GM13977 (cell line): ENCODE data around the gene HLTF.

Experiments used
- DNase-seq: peaks from one replicate; pipeline ENCODE4 v3.0.0; 2012; ENCODE audit warnings: low spot score
- in situ Hi-C: fragments of 300-500 bp; cut with MboI; formaldehyde crosslinking; loops from one replicate; pipeline ENCODE4 v1.12.0; 2022; ENCODE audit warnings: low sequenced_read_pairs, low pct_unique_long_range_greater_than_20kb, mixed read lengths, inconsistent platforms; ENCODE audit not compliant: unreplicated experiment
- TF ChIP-seq, protein P1 (sequence below): IDR thresholded peaks from 2 replicates; pipeline ENCODE4 v1.5.1; 2012; ENCODE audit warnings: mild to moderate bottlenecking, control low read depth; ENCODE audit not compliant: insufficient read depth; ENCODE audit errors: extremely low read depth, missing control alignments

Gene HLTF

GRCh38 chr3:149023951-149024350 lies 62.4 kb downstream of the HLTF start:
- in situ Hi-C loops, result no loop called here
- no peak for DNase-seq
- TF ChIP-seq, protein P1, sequence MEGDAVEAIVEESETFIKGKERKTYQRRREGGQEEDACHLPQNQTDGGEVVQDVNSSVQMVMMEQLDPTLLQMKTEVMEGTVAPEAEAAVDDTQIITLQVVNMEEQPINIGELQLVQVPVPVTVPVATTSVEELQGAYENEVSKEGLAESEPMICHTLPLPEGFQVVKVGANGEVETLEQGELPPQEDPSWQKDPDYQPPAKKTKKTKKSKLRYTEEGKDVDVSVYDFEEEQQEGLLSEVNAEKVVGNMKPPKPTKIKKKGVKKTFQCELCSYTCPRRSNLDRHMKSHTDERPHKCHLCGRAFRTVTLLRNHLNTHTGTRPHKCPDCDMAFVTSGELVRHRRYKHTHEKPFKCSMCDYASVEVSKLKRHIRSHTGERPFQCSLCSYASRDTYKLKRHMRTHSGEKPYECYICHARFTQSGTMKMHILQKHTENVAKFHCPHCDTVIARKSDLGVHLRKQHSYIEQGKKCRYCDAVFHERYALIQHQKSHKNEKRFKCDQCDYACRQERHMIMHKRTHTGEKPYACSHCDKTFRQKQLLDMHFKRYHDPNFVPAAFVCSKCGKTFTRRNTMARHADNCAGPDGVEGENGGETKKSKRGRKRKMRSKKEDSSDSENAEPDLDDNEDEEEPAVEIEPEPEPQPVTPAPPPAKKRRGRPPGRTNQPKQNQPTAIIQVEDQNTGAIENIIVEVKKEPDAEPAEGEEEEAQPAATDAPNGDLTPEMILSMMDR, result no peak

- TF ChIP-seq, protein P1, result no peak
- no peak for DNase-seq
- in situ Hi-C loops, result no loop called here
Observed at GRCh38 chr3:149021830-149022229, 64.5 kb downstream of the HLTF start.

DNA sequence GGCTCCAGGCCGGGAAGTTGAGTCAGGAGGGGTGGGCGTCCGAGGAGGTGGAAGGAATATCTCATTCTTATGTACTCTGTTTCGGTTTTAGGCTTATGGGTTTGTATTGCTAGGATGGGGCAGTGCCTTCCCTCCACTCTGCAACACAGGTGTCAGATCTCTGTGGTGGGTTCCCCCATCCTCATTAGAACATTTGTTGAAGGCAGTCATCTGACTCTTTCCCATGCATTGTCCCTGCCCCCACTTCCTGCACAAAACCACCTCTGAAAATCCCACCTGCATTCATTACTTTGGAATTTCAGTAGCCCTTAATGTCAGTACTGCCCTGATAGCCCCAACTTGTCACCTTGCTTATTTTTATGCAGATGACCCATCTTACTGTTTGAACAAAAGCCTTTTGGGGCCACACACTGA lies 65.5 kb downstream of the HLTF start:
- TF ChIP-seq, protein P1, result no peak
- no peak for DNase-seq
- in situ Hi-C loops, result no loop called here

DNA sequence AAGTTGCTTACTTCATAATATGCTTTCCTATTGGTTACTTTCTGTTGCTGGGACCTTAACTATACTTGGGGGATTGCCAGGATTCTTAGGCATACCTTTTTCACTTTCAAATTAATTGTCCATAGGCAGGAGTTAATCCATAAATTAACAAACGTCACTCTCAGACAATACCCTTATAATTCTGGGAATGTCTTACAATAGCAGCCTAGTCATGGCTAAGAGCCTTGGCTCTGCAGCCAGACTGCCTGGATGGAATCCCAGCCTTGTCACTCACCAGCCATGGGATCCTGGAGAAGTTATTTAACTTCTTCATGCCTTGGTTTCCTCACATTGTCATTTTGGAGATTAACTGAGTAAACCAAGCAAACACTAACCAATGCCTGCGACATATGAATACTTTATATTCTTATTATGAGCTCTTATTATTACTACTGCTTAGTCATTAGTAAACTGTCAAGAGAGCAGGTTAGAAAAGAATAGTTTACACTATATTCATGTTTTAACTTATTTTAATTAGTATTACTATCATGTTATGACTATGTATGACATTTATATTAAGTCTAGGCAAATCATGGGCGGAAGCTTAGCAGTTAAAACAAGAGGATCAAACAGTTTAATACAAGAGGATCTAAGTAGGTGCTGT lies 66.0 kb downstream of the HLTF start:
- in situ Hi-C loops, result no loop called here
- no peak for DNase-seq
- TF ChIP-seq, protein P1, result no peak

DNA sequence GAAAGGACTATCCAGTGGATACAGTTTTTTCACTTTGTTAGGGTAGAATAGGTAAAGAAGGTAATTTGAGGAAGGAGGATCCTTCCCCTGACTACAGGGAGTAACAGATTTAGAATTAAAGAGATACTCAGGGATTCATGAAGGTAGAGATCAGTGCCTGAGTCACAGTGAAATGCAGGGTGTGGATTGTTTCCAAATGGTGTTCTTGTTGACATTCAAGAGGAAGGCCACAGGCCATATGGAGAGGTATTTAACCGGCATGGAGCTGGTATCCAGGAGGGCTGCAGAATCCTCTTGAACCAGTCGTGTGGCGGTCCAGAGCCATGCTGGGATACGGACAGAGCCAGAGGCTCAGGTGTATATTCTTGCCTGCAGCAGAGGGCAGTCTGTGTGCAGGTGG lies 66.8 kb downstream of the HLTF start:
- in situ Hi-C loops, result no loop called here
- no peak for DNase-seq
- TF ChIP-seq, protein P1, result no peak

- in situ Hi-C loops, result no loop called here
- TF ChIP-seq, protein P1, result no peak
- DNase-seq, result no peak
Observed at GRCh38 chr3:149018247-149018646, 68.1 kb downstream of the HLTF start.
